GM12892 (cell line): Measurements from ENCODE around the gene IGF2BP3.

ENCODE experiments used
- DNase-seq: peaks from one replicate; pipeline ENCODE4 v3.0.0; 2011; ENCODE audit not compliant: insufficient read length
- FAIRE-seq: peaks from 2 replicates; lab custom pipeline; 2011; peaks lifted over from hg19 to GRCh38; lab: Jason Lieb, UNC
- POLR2A ChIP-seq: IDR thresholded peaks from 2 replicates; pipeline ENCODE4 v1.6.1; 2011; ENCODE audit warnings: low read depth, low read length, control low read depth
- POLR2AphosphoS5 ChIP-seq: IDR thresholded peaks from 2 replicates; pipeline ENCODE4 v1.6.1; 2011; ENCODE audit warnings: low read depth, low read length, control low read depth
- TAF1 ChIP-seq: IDR thresholded peaks from 2 replicates; pipeline ENCODE4 v1.6.1; 2011; ENCODE audit warnings: low read depth, mild to moderate bottlenecking, control low read depth, low read length, borderline replicate concordance

Gene IGF2BP3

GRCh38 chr7:23385140-23385539 is 85.2 kb downstream of the IGF2BP3 start:
- no peak for DNase-seq
- no peak for TF ChIP-seq TAF1
- TF ChIP-seq POLR2A: no peak
- TF ChIP-seq POLR2AphosphoS5: no peak
- peak; percentile 56 for FAIRE-seq

- DNase-seq: no peak
- TF ChIP-seq POLR2AphosphoS5 (no peak), POLR2A (no peak), TAF1 (no peak)
- FAIRE-seq: no peak
Measured at GRCh38 chr7:23383225-23383624, 87.1 kb downstream of the IGF2BP3 start.

GRCh38 chr7:23380961-23381360 is 89.3 kb downstream of the IGF2BP3 start:
- FAIRE-seq (no peak), DNase-seq (no peak)
- no peak for TF ChIP-seq POLR2A
- TF ChIP-seq POLR2AphosphoS5: no peak
- no peak for TF ChIP-seq TAF1

GRCh38 chr7:23380556-23380955 is 89.7 kb downstream of the IGF2BP3 start:
- TF ChIP-seq TAF1 (no peak), POLR2A (no peak), POLR2AphosphoS5 (no peak)
- no peak for FAIRE-seq
- DNase-seq: no peak

- no peak for DNase-seq
- no peak for FAIRE-seq
- TF ChIP-seq POLR2AphosphoS5: no peak
- no peak for TF ChIP-seq POLR2A
- TF ChIP-seq TAF1: no peak
Measured at GRCh38 chr7:23378996-23379395, 91.3 kb downstream of the IGF2BP3 start.

GRCh38 chr7:23377134-23377533 is 93.2 kb downstream of the IGF2BP3 start:
- TF ChIP-seq POLR2AphosphoS5 (no peak), POLR2A (no peak), TAF1 (no peak)
- FAIRE-seq: peak; percentile 14
- DNase-seq: no peak

- TF ChIP-seq TAF1 (no peak), POLR2A (no peak), POLR2AphosphoS5 (no peak)
- FAIRE-seq (peak; percentile 65), DNase-seq (peak; percentile 26)
Measured at GRCh38 chr7:23373151-23374004, 96.9 kb downstream of the IGF2BP3 start.

- FAIRE-seq (peak; percentile 56), DNase-seq (no peak)
- no peak for TF ChIP-seq TAF1
- TF ChIP-seq POLR2AphosphoS5: no peak
- TF ChIP-seq POLR2A: no peak
Measured at GRCh38 chr7:23372611-23373010, 97.7 kb downstream of the IGF2BP3 start.

- FAIRE-seq (no peak), DNase-seq (no peak)
- TF ChIP-seq POLR2A (no peak), POLR2AphosphoS5 (no peak), TAF1 (no peak)
Measured at GRCh38 chr7:23371654-23372053, 98.6 kb downstream of the IGF2BP3 start.

- DNase-seq: no peak
- no peak for TF ChIP-seq POLR2AphosphoS5
- TF ChIP-seq POLR2A: no peak
- no peak for TF ChIP-seq TAF1
- peak; percentile 57 for FAIRE-seq
Measured at GRCh38 chr7:23369695-23370404, 100.4 kb downstream of the IGF2BP3 start.

- no peak for TF ChIP-seq POLR2AphosphoS5
- no peak for TF ChIP-seq POLR2A
- TF ChIP-seq TAF1: no peak
- DNase-seq: no peak
- no peak for FAIRE-seq
Measured at GRCh38 chr7:23369100-23369499, 101.2 kb downstream of the IGF2BP3 start.
